Mucosa of rectum (tissue), 2 donors: ENCODE data around the gene HOXC12.

Experiments
- H3K27ac ChIP-seq, 2 donors: one replicate each; pipeline ENCODE4 v1.7.0; 2013; ENCODE audit warnings: inconsistent platforms in 2 of 2, low read depth in 2 of 2, low read length in 2 of 2
- H3K27me3 ChIP-seq, 2 donors: one replicate each; pipeline ENCODE4 v1.7.0; 2013; ENCODE audit warnings: low read length in 2 of 2; ENCODE audit not compliant: control insufficient read depth in 2 of 2, insufficient read depth in 2 of 2
- H3K36me3 ChIP-seq, 2 donors: one replicate each; pipeline ENCODE4 v1.7.0; 2013; ENCODE audit warnings: low read length in 2 of 2; ENCODE audit not compliant: control insufficient read depth in 2 of 2, insufficient read depth in 2 of 2
- H3K4me1 ChIP-seq, 2 donors: one replicate each; pipeline ENCODE4 v1.7.0; 2013; ENCODE audit warnings: low read length in 2 of 2, mild to moderate bottlenecking in 1 of 2; ENCODE audit not compliant: control insufficient read depth in 2 of 2, insufficient read depth in 2 of 2
- H3K4me3 ChIP-seq, 2 donors: one replicate each; pipeline ENCODE4 v1.7.0; 2013; ENCODE audit warnings: low read length in 2 of 2
- H3K9ac ChIP-seq, 2 donors: one replicate each; pipeline ENCODE4 v1.7.0; 2013; ENCODE audit warnings: low read length in 2 of 2, low read depth in 1 of 2, mild to moderate bottlenecking in 1 of 2
- H3K9me3 ChIP-seq, 2 donors: one replicate each; pipeline ENCODE4 v1.7.0; 2013; ENCODE audit warnings: low read length in 2 of 2; ENCODE audit not compliant: control insufficient read depth in 2 of 2
- donor health status: healthy.
- donor health status: Normal muscosa, but diverticular disease.

HOXC12 gene

DNA sequence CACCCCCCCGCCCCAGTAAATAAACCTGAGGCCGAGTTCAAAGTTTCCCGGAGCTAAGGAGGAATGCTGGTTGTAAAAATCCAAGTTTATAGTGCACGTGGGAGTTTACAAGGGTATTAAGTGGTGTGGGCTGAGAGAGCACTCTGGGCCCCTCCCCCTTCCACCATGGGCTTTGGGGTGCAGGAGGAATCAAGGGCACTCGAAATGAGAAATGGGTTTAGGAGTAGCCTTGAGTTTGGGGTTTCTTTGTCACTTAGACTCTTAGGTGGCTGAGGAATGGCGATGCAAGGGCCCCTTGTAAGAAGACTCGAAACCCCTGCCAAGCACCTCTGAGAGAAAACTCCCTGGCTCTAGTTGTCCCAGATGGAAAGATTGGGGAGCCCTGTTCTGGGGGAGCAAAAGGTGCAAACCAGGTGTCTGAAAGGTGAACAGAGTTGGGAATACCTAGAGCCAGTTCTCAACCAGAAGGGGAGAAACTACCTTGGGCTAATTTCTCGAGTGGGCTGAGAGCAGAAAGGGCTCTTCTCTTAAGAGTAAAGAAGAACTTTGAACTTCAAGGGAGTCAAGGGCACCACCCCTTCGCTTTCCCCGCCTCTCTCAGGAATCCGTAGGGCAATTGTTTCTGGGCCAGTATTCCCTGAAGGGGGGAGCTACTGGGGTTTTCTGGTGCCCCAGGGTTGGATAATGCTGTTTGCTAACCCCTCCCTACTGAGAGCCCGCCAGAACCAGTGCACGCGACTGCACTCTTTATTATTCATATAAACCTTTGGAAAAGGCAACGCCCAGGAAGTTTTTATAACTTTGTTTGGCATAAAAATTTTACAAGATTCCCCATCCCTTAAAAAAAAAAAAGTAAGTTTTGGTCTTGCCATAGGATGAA, 24.0 kb downstream of the HOXC12 start:
- Histone ChIP-seq H3K9me3 (peaks cover 0 to 4% of the 10 kb centered on the region in 2 donors), H3K36me3 (no peaks in the 10 kb centered on the region), H3K9ac (no peak overlapping the region), H3K4me3 (no peak overlapping the region), H3K27me3 (peaks cover 75 to 82% of the 10 kb centered on the region in 2 donors), H3K27ac (no peak overlapping the region), H3K4me1 (peaks cover 0 to 5% of the 10 kb centered on the region in 2 donors)

DNA sequence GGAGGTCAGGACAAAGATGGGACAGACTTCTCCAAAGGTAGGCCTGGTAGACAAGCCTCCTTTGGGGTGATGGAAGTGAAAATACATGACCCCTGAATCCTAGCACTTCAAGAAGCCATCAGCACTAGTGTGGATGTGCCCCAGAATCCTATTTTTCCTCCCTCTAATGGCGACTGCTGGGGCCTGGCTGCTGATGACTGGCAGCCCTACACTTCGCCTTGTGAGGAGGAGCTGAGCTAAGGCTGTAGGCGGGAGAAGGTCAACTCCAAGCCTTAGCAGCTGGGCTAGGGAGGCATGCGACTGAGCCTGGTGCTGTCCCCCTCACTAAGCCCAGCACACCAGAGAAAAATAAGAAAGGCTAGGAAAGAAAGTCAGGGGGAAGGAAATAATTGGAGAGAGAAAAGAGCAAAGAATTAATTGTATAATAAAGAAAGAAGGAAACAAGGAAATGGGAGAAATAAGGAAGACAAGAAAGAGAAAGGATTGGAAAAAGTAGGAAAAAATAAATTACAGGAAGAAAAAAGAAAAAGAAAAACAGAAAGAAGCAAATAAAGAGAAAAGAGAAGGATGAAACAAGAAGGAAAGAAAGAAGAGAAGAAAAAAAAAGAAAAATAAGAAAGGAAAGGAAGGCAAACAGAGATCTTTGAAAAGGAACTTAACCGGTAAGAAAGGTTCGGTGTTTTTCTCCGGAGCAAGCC, 25.6 kb downstream of the HOXC12 start:
- no peak overlapping the region for H3K9ac ChIP-seq
- H3K36me3 ChIP-seq = no peaks in the 10 kb centered on the region
- no peak overlapping the region for H3K27ac ChIP-seq
- no peak overlapping the region for H3K4me3 ChIP-seq
- peaks cover 1 to 5% of the 10 kb centered on the region in 2 donors for H3K4me1 ChIP-seq
- peaks cover 83 to 88% of the 10 kb centered on the region in 2 donors for H3K27me3 ChIP-seq
- H3K9me3 ChIP-seq = peaks cover 0 to 4% of the 10 kb centered on the region in 2 donors

DNA sequence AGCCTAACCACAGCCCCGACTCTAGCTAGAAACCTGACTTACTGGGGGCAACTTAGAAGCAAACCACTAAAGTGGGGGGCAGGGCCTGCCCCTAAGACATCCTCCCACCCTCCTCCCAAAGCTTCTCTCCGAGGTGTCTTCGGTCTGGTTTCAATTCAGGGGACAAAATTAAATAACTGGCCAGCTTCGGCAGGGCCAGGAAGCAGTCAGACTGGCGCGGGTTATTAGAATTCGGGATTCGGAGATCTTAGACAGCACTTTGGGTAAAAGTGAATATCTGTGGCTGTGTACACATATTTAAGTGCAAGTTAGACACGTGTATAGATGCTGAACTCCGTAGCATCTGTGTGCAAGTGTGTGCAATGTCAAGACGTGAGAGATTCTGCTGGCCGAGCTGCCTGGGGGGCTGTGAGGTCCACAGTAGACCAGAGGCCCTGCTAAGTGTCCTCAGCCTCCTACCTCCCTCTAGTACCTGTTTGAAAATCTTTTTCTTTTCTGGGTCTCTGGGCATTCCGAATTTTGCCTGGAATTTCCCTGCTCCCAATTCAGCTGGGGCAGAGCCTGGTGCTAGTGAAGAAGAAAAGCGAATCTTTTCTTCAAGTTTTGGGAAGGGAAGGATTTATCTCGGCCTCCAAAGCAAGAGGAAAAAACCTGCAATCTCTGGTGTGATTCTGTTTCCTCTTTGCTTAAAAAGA, 26.2 kb downstream of the HOXC12 start:
- H3K36me3 ChIP-seq = no peaks in the 10 kb centered on the region
- H3K9ac ChIP-seq = no peak overlapping the region
- H3K9me3 ChIP-seq = no peaks in the 10 kb centered on the region
- peaks cover 2 to 5% of the 10 kb centered on the region in 2 donors for H3K4me1 ChIP-seq
- no peak overlapping the region for H3K4me3 ChIP-seq
- H3K27me3 ChIP-seq = peaks cover 86 to 89% of the 10 kb centered on the region in 2 donors
- H3K27ac ChIP-seq = no peak overlapping the region

DNA sequence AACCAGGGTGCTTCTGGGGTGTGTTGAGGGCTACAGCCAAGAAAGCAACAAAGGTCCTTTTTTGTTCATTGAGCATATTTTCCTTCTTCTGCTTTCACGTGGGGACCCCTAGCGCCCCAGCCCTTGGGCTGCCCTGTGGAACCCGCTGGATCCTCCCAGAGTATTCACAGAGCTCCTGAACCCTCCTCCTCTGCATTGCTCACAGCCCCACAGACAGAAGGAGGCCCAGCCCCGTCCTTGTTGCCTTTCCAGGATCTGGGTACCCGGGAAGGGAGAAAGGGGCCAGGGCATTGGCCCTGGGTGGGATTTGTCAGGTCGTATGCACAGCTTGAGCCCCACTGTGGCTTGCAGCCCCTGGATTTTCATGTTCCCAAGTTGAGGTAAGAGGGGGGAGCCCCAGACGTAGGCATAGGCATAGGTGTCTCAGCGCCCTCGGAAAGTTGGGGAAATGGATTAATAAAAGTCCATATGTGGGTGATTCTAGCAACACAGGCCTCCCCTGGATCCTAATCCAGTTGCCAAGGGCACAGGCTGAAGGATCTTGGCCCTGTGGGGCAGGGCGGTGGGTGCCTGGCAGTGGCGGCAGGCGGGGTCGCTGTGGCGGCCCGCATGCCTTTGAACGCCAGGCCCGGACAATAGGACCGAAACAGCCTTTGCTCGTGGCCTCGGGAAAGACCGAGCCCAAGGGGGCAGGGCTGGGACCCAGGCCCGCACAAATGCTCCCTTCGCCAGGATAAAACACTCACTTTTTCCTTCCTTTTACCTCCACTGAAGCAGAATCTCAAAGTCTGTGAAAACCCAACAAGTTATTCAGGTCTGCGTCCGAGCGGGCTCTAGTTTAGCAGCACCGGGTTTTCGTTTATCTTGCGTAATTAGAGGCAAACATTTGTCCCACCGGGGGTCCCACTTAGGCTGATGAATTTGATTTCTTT, 27.2 kb downstream of the HOXC12 start:
- H3K9me3 ChIP-seq = no peaks in the 10 kb centered on the region
- no peak overlapping the region for H3K4me3 ChIP-seq
- H3K27me3 ChIP-seq = peaks cover 86 to 89% of the 10 kb centered on the region in 2 donors
- H3K4me1 ChIP-seq = peaks cover 2 to 5% of the 10 kb centered on the region in 2 donors
- no peaks in the 10 kb centered on the region for H3K36me3 ChIP-seq
- H3K27ac ChIP-seq = no peak overlapping the region
- H3K9ac ChIP-seq = no peak overlapping the region

DNA sequence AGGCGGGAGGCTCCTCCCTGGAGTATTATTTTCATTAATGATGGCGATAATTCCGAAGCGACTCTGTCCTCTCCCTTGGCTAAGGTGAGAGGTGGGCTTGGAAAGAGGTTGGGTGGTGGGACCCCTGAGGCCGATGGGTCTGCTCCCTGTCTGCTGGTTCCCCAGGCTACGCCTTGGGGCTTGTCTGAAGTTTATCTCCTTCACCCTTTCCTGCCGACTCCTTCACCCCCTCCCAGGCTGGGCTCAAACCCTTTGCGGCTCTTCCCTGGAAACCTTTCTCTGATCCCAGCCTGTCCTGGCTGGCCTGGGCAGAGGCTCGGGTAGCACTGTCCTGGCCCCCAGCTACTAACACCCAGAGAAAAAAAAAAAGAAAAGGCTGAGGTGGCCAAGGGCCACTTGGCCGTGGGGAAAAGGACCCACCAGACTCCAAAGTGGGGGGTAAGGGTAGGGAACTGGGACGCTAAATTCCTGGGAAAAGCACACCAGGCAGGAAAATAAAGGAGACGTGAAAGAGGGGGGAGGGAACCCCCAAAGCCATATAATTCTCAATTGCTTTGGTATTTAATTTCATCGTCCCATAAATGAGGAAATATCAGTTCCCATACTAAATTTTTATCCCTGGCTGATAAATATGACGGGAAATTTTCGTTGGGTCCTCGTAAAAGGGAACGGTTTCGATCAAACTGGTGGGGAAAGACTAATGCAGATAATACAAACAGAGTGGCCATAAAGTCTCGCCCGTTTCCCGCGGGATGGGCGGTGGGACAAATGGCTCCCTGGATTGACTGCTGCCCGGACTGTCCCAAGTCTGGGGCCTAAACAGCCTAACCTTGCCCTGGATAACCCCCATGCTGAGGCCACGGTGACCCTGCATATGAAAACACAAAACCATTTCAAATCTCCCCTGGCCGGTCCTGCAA, 28.2 kb downstream of the HOXC12 start:
- Histone ChIP-seq H3K9ac (no peak overlapping the region), H3K27me3 (peaks cover 86 to 91% of the 10 kb centered on the region in 2 donors), H3K9me3 (no peaks in the 10 kb centered on the region), H3K4me1 (peaks cover 2 to 5% of the 10 kb centered on the region in 2 donors), H3K4me3 (no peak overlapping the region), H3K27ac (no peak overlapping the region), H3K36me3 (no peaks in the 10 kb centered on the region)

DNA sequence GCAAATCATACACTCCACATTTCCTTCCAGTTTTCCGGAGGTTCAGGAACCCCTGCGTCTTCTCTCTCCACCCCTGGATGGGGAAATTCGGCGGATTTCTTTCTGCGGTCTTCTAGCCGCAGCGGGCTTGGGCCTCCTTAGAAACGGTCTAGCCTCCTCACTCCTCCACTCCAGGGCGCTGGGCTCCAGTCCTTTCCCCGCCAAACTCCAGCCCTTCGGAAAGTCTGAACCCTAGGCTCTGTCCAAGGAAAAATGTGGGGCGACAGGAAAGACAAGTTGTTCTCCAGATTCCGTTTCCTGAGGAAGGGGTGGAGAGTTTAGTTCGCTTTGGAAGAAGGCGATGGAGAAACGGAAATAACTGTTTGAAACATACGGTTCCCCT, 28.9 kb downstream of the HOXC12 start:
- no peak overlapping the region for H3K27ac ChIP-seq

DNA sequence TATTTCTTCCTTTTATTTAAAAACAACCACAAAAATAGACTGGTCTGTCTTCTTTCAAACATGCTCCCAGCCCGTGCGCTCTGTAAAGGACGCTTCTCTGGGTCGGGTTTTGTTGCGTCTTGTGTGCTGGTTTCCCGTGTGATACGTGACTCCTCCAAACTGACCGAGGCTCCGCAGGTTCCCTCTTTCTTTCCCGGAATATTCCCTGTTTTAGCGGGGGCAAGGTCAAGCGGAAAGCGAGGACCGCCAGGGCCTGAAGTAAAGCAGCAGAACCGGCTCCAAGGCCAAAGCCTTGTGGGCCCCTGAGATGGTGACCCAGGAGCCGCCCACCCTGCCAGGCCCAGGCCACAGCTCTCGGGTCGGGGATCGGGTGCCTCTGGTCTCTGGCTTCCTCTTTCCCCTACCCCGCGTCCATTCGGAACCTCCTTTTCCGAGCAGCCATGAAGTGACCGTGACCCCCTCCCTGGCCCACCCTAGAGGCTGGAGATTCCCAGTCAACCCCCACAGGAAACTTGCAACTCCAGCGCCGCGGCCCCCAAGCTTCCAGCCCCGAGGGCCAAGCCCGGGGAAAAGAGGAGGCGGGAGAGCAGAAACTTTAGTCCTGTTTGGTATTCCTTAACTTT, 29.4 kb downstream of the HOXC12 start:
- Histone ChIP-seq H3K36me3 (no peaks in the 10 kb centered on the region), H3K4me1 (peaks cover 0 to 2% of the 10 kb centered on the region in 2 donors), H3K9ac (no peak overlapping the region), H3K27ac (no peak overlapping the region), H3K27me3 (peaks cover 87 to 94% of the 10 kb centered on the region in 2 donors), H3K9me3 (no peaks in the 10 kb centered on the region), H3K4me3 (no peak overlapping the region)

More for the DNA sequence above, 28.9 kb downstream of the HOXC12 start:
- H3K9me3 ChIP-seq = no peaks in the 10 kb centered on the region
- H3K36me3 ChIP-seq = no peaks in the 10 kb centered on the region
- peaks cover 2 to 4% of the 10 kb centered on the region in 2 donors for H3K4me1 ChIP-seq
- H3K27me3 ChIP-seq = peaks cover 88 to 93% of the 10 kb centered on the region in 2 donors
- H3K4me3 ChIP-seq = no peak overlapping the region
- no peak overlapping the region for H3K9ac ChIP-seq

DNA sequence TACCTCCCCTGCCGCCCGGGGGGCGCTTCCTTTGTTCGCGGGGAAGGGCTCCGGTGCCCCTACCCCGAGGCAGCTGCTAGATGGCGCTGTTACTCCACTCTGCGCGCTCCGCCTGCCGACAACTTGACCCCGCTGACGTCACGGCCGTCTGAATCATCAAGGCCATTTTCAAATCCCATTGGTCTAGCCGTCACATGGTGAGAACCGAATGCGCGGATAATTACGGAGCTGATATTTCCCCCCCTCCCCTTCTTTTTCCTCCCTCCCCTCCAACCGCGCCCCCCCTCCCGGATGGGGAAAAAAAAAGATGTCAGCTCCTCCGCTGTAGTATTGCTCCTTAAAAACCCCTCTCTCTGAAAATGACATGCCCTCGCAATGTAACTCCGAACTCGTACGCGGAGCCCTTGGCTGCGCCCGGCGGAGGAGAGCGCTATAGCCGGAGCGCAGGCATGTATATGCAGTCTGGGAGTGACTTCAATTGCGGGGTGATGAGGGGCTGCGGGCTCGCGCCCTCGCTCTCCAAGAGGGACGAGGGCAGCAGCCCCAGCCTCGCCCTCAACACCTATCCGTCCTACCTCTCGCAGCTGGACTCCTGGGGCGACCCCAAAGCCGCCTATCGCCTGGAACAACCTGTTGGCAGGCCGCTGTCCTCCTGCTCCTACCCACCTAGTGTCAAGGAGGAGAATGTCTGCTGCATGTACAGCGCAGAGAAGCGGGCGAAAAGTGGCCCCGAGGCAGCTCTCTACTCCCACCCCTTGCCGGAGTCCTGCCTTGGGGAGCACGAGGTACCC, 30.4 kb downstream of the HOXC12 start, which contains the start of gene HOXC10:
Gene HOXC10 (plus strand): TSS at position 246 of the 791 bp plus-strand sequence. CDS start 114 bp downstream, at position 360.
- no peaks in the 10 kb centered on the region for H3K36me3 ChIP-seq
- peaks cover 0 to 8% of the 10 kb centered on the region in 2 donors for H3K4me1 ChIP-seq
- no peak within 1 kb of the TSS for H3K4me3 ChIP-seq
- H3K9me3 ChIP-seq = no peaks in the 10 kb centered on the region
- H3K27me3 ChIP-seq = peaks cover 85 to 95% of the 10 kb centered on the region in 2 donors
- H3K9ac ChIP-seq = no peak within 1 kb of the TSS
- no peak within 1 kb of the TSS for H3K27ac ChIP-seq
